Panc1 (cell line): ENCODE data around the gene MCTP1. TPM values are rescaled to one million over a fixed set of nuclear protein-coding genes. Genes with fewer than 3 reads are reported as not detected.

ENCODE experiments used
- ATAC-seq: fragments of 200-7000 bp; cut with Tn5 transposase; 2 replicates; pipeline ENCODE4 v1.9.1; 2020; ENCODE audit warnings: mild to moderate bottlenecking, moderate library complexity
- BruUV-seq: library from RNA; stranded (reverse); fragments of 400-500 nt; replicated peaks from 2 replicates; lab custom pipeline; 2021; lab: Mats Ljungman, UMichigan
- CTCF ChIA-PET: fragments of 300-600 bp; sonication (Branson Sonifier 250); formaldehyde crosslinking; loops from one replicate; lab custom pipeline; 2022; ENCODE audit warnings: antibody characterized with exemption; lab: Charles Lee
- POLR2A ChIA-PET: fragments of 300-600 bp; sonication (Branson Sonifier 250); formaldehyde crosslinking; loops from one replicate; lab custom pipeline; 2022; ENCODE audit warnings: antibody characterized with exemption; lab: Charles Lee
- DNase-seq: peaks from one replicate; pipeline ENCODE4 v3.0.0-alpha.2; 2010; ENCODE audit warnings: low read depth, low spot score
- H3K27ac ChIP-seq: 2 replicates; pipeline ENCODE4 v1.5.1; 2011; ENCODE audit warnings: mild to moderate bottlenecking, low read length, inconsistent platforms
- H3K27me3 ChIP-seq: fragments of 200-500 bp; sonication (Bioruptor generic); 2 replicates; pipeline ENCODE4 v1.6.0; 2014; ENCODE audit warnings: low read length, inconsistent platforms; ENCODE audit not compliant: control insufficient read depth, insufficient read depth
- H3K36me3 ChIP-seq: fragments of 200-500 bp; sonication (Bioruptor generic); 2 replicates; pipeline ENCODE4 v1.5.1; 2014; ENCODE audit warnings: inconsistent platforms, mild to moderate bottlenecking, low read length, moderate library complexity; ENCODE audit not compliant: control insufficient read depth, insufficient read depth
- H3K4me1 ChIP-seq: 2 replicates; pipeline ENCODE4 v1.5.1; 2011; ENCODE audit warnings: inconsistent platforms, mild to moderate bottlenecking, low read length, moderate library complexity; ENCODE audit not compliant: control insufficient read depth, insufficient read depth
- H3K4me3 ChIP-seq, 2 experiments: 2 replicates each; pipeline ENCODE4 v1.5.1; 2011 to 2012; ENCODE audit warnings: low read depth in 2 of 2, low read length in 2 of 2, mild to moderate bottlenecking in 2 of 2, inconsistent platforms in 1 of 2, moderate library complexity in 1 of 2
- H3K9me3 ChIP-seq: fragments of 200-500 bp; sonication (Bioruptor generic); 2 replicates; pipeline ENCODE4 v1.5.1; 2014; ENCODE audit warnings: low read depth, mild to moderate bottlenecking, inconsistent platforms, low read length, moderate library complexity; ENCODE audit not compliant: control insufficient read depth, insufficient read depth
- CTCF ChIP-seq: fragments of 450-650 bp; IDR thresholded peaks from 2 replicates; pipeline ENCODE4 v1.5.1; 2017; ENCODE audit warnings: mild to moderate bottlenecking
- POLR2AphosphoS5 ChIP-seq: IDR thresholded peaks from 2 replicates; pipeline ENCODE4 v1.6.1; 2012; ENCODE audit warnings: mild to moderate bottlenecking, low read depth, low read length, moderate library complexity
- REST ChIP-seq, 2 experiments: IDR thresholded peaks; 2 replicates each; pipeline ENCODE4 v1.6.1; 2011 to 2012; ENCODE audit warnings: low read depth in 2 of 2, control low read depth in 1 of 2, low read length in 1 of 2, mild to moderate bottlenecking in 1 of 2, moderate library complexity in 1 of 2; ENCODE audit not compliant: insufficient read depth in 1 of 2
- SIN3A ChIP-seq: IDR thresholded peaks from 2 replicates; pipeline ENCODE4 v1.6.1; 2012; ENCODE audit warnings: low read depth, mild to moderate bottlenecking, low read length, moderate library complexity, borderline replicate concordance; ENCODE audit not compliant: insufficient read depth
- TCF7L2 ChIP-seq: IDR thresholded peaks from 2 replicates; pipeline ENCODE4 v1.6.1; 2011; ENCODE audit warnings: mild to moderate bottlenecking, low read depth, low read length, inconsistent platforms
- in situ Hi-C: cut with HindIII; loops from 2 replicates; pipeline ENCODE4 v1.10.0; 2016; ENCODE audit warnings: low sequenced_read_pairs, low pct_unique_long_range_greater_than_20kb
- intact Hi-C: fragments of 100-400 bp; cut with micrococcal nuclease; formaldehyde crosslinking; loops from one replicate; pipeline ENCODE4 v1.10.0; 2022; ENCODE audit not compliant: unreplicated experiment
- total RNA-seq: library from RNA; stranded (reverse); gene quantifications from one replicate; pipeline ENCODE4 v1.2.1, GENCODE V29; 2021; ENCODE audit not compliant: unreplicated experiment

Gene MCTP1
- total RNA-seq, 1 experiment from 2014 or later: 39.8 TPM

GRCh38 chr5:95111141-95111540, 173.8 kb downstream of the MCTP1 start:
- Histone ChIP-seq H3K36me3 (no peaks in the 10 kb centered on the region), H3K27ac (no peak overlapping the region), H3K4me3 (no peak overlapping the region), H3K27me3 (no peaks in the 10 kb centered on the region), H3K9me3 (no peaks in the 10 kb centered on the region), H3K4me1 (no peaks in the 10 kb centered on the region)
- intact Hi-C loops: no loop called here
- no peak for TF ChIP-seq CTCF
- no peak for TF ChIP-seq REST (IDR thresholded peaks at IDR 0.05; ENCODE audit: insufficient read depth in 1 of 2, low read depth in 2 of 2, low read length in 1 of 2)
- TF ChIP-seq TCF7L2: no peak
- TF ChIP-seq SIN3A: no peak
- TF ChIP-seq POLR2AphosphoS5: no peak
- ChIA-PET CTCF (no interaction called here), POLR2A (no interaction called here)
- no peak for ATAC-seq
- no TSS peak for BruUV-seq
- in situ Hi-C loops: no loop called here
- no peak for DNase-seq

GRCh38 chr5:95110118-95110517, 174.8 kb downstream of the MCTP1 start:
- Histone ChIP-seq H3K4me1 (no peaks in the 10 kb centered on the region), H3K36me3 (no peaks in the 10 kb centered on the region), H3K9me3 (no peaks in the 10 kb centered on the region), H3K4me3 (no peak overlapping the region), H3K27me3 (no peaks in the 10 kb centered on the region), H3K27ac (no peak overlapping the region)
- BruUV-seq: no TSS peak
- intact Hi-C loops (no loop called here), in situ Hi-C loops (no loop called here)
- ChIA-PET CTCF (no interaction called here), POLR2A (no interaction called here)
- TF ChIP-seq TCF7L2 (no peak), SIN3A (no peak), POLR2AphosphoS5 (no peak), CTCF (no peak), REST (IDR thresholded peaks at IDR 0.05; ENCODE audit: insufficient read depth in 1 of 2, low read depth in 2 of 2, low read length in 1 of 2) (no peak)
- ATAC-seq (no peak), DNase-seq (no peak)
